ENCODE results near the gene SPOCK3.

- no peak for TF ChIP-seq CTCF (CRISPR knock-in tag; IDR thresholded peaks at IDR 0.05)
- no peak for TF ChIP-seq POLR2A (IDR thresholded peaks at IDR 0.05; ENCODE audit: insufficient read depth in 1 of 2, low read depth in 2 of 2, low read length in 2 of 2)
- TF ChIP-seq ZNF784 (CRISPR knock-in tag; IDR thresholded peaks at IDR 0.05; ENCODE audit: borderline replicate concordance), result no peak
- TF ChIP-seq ZNF234 (CRISPR knock-in tag; conservative IDR thresholded peaks at IDR 0.05), result no peak
Observed at GRCh38 chr4:166734797-166735196, 499.5 kb downstream of the SPOCK3 start.
